MV-4-11 (cell line): ENCODE measurements around the gene N4BP2.

Experiments
- DNase-seq: peaks from one replicate; lab custom pipeline; 2025; lab: John Stamatoyannopoulos, UW

Gene N4BP2

DNA sequence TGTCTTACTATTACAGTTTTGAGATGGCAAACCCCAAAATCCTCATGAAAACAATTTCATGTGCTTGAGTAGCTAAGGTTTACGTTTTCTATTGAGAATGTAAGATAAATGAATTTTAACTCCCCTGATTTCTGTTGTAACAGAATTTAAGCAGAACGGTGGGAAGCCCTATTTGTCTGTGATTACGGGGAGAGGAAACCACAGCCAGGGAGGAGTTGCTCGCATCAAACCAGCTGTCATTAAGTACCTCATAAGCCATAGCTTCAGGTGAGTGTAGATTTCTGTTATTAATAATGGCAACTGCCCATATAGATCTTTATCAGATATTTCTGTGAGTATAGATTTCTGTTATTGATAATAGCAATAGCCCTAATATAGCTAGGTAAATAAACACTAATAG, 96.0 kb downstream of the N4BP2 start:
- no peak for DNase-seq

- DNase-seq = peak; percentile 44
These were observed 100.8 kb downstream of the N4BP2 start for GRCh38 chr4:40157436-40157835.

DNA sequence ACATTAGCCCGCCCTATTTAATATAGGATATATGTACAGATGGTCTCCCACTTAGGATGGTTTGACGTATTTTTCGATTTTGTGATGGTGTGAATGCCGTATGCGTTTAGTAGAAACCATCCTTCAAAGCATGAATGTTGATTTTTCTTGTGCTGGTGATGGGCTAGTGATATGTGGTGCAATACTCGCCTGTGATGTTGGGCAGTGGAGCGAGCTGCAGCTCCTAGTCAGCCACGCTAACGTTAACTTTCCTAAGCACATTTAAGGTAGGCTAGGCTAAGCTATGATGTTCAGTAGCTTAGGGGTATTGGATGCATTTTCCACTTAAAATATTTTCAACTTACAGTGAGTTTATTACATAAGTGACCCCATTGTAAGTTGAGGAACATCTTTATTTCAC, 103.6 kb downstream of the N4BP2 start:
- no peak for DNase-seq

DNA sequence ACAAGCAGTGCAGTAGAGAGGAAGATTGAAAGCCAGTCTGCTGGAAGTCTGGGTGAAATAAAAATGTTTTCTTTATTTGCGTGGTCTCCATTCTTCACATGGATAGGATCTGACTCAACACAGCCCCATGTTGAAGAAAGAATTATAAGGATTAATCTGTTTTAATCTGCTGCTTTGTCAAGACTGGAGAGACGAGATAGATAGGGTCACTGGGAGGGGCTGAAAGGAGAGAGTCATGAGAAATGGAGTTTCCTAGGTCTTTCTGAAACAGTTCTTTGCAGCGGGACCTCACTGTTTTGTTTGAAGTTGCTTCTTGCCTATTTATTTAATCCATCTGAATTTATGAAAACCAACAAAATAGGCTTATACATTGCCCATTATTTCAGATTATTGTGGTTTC, 107.8 kb downstream of the N4BP2 start:
- DNase-seq = no peak

- DNase-seq = no peak
These were observed 109.3 kb downstream of the N4BP2 start for GRCh38 chr4:40165916-40166315.

DNA sequence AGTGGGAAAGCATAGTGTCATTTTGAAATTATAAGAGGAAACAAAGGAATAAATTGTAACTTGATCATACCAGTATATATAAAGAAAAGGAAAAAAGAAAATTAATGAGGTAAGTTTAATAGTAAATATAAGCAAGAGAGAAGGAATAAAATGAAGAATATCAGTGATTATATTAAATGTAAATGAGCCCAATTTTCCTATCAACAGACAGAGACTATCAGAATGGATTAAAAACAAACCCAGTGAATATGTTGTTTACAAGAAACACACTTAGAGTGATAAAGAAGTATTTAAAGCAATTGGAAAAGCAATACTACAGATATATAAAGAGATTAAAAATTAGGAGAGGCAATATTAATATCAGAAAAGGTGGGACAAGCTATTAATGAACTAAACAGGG, 111.4 kb downstream of the N4BP2 start:
- no peak for DNase-seq

GRCh38 chr4:40170588-40170987, 113.9 kb downstream of the N4BP2 start:
- DNase-seq = no peak

DNA sequence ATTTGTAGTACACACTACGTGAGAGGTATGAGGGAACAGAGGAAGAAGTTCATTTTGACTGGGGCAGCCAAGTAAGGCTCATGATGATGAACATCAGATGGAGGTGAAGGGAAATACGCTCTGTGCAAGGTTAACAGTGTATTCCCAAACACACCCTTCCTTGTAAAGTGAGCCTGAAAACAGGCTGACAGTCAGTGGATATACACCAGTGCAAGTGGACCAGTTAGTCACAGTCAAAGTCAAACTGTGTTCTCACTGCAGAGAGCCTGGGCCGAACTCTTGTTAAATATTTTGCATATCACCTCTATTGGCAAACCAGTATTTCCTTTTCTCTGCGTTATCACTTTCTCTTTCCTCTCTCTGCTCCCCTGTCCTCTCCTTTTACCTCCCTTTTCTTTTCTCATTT, 116.8 kb downstream of the N4BP2 start:
- no peak for DNase-seq

- no peak for DNase-seq
These were observed 120.0 kb downstream of the N4BP2 start for GRCh38 chr4:40176602-40177001.

DNA sequence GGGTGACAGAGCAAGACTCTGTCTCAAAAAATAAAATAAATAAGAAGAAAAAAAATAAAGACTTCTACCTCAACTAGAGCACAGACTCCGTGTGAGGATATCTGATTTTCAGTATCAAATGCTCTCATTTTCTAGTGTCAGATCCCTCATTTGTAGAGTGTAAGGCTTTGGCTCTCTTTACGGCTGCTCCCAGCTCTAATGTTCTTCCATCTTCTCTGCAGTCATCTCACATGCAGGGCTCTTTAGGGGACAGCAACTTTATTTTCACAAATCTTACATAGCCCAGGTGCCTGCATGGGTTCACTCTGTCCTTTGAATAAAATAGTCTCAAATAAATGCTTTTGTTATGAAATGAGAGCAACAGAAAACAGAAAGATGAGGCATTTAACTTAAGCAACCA, 120.9 kb downstream of the N4BP2 start:
- DNase-seq = no peak

DNA sequence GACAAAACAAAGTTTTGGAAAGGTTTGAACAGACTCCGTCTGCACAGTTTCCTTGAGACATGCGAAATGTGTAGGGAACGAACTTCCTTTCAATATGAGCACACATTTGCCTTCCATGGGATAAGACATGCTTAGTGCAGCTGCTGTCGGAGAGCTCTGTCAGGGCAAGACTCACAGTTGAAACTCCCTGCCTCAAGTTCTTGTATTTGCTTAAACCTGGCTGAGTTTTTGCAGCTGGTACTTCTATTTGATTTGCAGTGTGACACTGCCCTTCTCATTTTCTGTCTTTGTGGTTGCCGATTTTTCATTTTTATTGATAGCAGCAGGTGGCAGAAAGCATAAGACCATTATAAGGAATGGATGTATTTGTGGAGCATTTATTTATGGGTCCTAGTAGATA, 122.0 kb downstream of the N4BP2 start:
- no peak for DNase-seq

DNA sequence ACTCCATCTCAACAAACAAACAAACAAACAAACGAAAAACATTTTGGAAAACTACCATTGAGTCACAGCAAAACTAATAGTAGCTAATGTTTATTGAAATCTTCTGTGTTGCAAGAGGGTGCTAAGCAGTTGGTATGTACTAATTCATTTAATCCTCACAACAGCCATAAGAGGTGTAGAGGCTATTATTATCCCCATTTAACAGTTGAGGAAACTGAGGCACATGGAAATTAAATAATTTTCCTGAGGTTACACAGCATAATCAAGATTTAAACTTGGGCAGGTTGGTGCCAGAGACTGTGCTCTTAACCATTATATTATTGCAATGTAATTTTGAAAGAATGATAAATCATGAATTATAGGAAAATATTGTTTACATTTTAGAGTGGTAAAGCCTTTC, 122.7 kb downstream of the N4BP2 start:
- DNase-seq = no peak

DNA sequence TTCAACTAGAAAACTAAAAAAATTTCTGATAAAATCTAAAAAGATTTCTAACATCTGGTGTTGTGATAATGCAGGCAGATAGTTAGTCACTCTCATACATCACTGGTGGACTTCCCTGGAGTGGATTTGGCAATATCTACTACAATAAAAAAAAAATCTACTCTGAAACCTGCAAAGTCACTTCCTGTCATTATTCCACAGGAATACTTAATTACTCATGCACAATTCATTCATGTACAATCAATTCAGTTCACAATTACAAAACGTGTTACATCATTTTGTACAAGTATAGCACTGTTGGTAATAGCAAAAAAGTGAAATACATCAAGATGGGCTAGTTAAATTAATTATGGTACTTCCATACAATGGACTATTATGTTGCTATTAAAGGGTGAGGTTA, 123.7 kb downstream of the N4BP2 start:
- peak; percentile 71 for DNase-seq

GRCh38 chr4:40182001-40182400, 125.4 kb downstream of the N4BP2 start:
- DNase-seq = no peak

DNA sequence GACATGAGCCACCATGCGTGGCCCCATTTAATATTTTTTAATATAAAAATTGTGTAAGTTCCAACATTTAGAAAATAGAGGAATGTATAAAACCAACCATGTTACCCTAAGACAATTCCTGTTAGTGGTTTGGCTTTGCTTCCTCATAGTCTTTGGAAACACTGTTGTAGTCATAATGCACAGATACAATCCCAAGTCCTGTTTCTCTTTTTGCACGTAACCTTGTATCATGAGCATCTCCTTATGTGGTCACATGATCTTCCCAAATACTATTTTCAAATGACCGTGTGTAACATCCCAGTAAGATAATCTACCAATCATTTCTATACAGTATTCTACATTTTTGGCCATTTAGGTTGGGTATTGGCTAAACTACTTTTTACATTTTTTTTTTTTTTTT, 126.3 kb downstream of the N4BP2 start:
- peak; percentile 56 for DNase-seq

DNA sequence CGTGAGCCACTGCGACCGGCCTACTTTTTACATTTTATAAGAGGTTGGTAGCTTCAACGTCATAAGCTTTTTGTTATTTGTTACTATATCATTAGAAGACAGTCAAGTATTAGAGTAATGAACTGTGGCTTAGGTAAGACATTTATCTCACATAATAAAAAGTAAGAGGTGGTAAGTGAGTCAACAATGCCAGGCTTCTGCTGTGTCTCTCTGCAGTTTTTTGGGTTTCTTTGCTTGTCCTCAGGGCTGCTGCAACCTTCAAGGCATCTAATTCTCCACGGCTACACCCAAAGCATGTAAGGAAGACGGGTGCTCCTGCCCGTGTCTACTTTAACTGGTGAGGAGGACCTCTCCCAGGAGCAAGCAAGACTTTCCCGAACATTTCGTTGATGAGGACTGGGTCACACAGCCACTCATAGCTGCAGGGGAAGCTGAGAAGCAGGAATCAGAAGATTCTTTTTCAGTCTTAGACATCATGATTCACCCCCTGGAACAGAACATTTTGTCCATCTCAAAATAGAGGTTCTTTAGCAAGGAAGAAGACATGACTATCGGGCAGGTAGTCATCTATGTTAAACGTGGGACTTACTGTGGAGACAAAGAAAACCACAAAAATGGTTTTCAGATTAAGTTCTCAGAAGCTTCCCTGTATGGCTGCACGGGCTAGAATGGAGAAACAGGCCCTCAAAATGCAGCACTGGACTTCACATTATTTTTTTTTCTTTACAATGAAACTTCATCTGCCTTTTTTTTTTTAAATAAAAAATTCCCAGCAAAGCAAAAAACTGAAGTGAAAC, 127.2 kb downstream of the N4BP2 start:
- DNase-seq = peak; percentile 25

DNA sequence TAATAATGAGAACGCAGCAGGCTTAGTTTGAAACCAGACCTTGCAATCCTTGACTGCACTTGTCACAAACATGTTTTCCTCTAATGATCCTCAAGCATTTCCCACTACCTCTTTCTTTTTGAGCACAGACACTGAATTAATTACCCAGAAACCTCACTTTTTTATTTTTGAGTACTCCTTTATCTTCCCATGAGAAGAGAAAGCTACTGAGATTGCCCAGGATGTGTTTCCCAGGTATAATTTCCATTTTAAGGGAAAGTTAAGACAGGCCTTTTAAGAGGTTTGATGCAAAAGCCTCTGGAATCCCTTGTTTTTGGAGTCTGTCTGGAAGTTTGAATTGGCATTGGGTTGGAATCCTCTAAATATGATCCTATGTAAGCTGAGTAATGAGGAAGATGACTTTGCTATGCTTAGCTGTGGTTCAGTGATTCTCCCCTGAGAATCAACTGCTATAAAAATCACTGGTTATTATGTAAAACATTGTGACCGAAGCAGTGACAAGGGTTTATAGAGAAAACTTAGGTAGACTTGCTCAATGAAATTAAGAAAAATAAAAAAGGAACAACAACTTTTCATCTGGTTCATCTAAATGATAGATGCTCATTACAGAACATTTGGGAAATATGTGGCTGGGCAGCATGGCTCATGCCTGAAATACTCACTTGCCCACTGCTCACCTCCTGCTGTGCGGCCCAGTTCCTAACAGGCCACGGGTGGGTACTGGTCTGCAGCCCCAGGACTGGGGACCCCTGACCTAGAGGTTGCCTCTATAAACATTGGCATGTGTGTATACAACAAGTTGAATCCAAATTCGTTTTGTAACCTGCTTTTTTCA, 129.4 kb downstream of the N4BP2 start:
- DNase-seq = no peak

- DNase-seq = no peak
These were observed 130.0 kb downstream of the N4BP2 start for GRCh38 chr4:40186665-40187014.

- no peak for DNase-seq
These were observed 130.8 kb downstream of the N4BP2 start for GRCh38 chr4:40187386-40187906.

DNA sequence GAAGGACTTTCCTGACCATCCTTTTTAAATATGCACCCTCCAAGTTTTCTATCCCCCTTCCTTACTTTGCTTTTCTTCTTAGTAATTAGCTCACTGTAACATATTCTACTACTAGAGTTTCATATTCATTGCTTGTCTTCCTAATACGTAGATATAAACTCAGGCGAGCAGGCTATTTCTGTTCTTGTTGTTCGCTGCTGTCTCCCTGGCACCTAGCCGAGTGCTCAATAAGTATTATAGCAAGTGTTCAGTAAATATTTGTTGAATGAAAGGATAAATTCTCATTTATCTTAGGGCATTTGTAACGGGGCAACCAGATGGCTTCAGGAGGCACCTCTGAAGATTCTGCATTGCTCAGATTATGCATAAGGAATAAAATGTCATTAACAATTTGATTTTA, 133.4 kb downstream of the N4BP2 start:
- no peak for DNase-seq

DNA sequence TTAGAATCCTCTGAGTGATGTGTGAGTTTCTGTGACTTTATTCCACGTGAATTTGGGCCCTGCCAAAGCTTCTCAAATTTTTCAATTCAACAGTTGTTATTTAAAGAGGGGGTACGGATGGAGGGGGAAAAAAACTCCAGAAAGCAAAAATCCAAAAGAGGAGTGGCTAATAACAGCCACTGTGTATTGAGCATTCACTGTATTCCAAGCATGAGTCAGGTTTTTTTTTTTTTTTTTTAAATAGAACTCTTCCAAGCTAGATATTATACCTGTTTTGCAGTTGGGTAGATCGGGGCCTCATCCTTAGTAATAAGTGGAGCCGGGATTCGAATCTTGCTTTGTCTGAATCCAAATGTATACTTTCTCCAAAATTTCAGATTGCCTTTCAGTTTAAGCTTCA, 133.8 kb downstream of the N4BP2 start:
- DNase-seq = no peak

GRCh38 chr4:40190880-40191815, 134.5 kb downstream of the N4BP2 start:
- peak; percentile 32 for DNase-seq
